Stimulated activated CD8-positive, alpha-beta memory T cell treated with anti-CD3 and anti-CD28 coated beads, Interleukin-7, amount 100 ng/mL, for 48 hours (primary cell): ENCODE measurements around the gene S100A4.
"Not testable (repeated sequence)": the region's sequence is repeated elsewhere in the genome, so short reads cannot be mapped to it uniquely, and the experiment has no call there.

Experiments
- DNase-seq, 2 donors: peaks; one replicate each; pipeline ENCODE4 v3.0.0-alpha.2; 2020; ENCODE audit warnings: low read depth in 1 of 2; ENCODE audit errors: extremely low read depth in 1 of 2

S100A4 gene

DNA sequence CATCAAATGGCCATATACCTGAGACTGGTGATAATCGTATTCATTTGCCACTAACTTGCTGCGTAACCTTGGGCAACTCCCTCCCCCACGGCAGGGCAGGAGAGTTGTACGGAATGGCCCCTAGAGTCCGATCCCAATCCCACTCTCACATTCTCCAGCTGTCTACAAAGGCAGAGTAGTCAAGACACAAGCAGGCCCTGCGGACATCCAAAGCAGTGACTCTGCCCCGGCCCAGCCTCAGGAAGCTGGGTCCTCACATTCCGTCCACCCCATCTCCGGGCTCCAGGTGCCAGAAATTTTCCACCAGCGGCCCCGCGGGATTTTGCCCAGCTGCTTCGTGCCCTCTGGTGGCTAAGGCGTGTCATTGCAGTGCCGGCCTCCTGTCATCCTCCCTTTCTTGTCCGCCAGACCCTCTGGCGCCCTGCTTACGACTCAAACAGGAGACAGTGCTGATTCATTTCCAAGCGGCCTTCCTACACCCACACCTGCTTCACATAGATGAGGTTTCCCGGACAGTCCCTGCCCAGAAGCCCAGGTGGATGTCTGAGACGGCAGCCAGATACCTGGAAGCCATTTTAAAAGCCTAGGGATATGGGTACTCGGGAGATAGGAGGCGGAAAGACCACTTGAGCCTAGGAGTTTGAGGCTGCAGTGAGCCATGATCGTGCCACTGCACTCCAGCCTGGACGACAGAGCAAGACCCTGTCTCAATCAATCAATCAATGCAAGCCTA lies 22.9 kb upstream of the S100A4 start:
- peak; percentile 66 to 82 for DNase-seq

DNA sequence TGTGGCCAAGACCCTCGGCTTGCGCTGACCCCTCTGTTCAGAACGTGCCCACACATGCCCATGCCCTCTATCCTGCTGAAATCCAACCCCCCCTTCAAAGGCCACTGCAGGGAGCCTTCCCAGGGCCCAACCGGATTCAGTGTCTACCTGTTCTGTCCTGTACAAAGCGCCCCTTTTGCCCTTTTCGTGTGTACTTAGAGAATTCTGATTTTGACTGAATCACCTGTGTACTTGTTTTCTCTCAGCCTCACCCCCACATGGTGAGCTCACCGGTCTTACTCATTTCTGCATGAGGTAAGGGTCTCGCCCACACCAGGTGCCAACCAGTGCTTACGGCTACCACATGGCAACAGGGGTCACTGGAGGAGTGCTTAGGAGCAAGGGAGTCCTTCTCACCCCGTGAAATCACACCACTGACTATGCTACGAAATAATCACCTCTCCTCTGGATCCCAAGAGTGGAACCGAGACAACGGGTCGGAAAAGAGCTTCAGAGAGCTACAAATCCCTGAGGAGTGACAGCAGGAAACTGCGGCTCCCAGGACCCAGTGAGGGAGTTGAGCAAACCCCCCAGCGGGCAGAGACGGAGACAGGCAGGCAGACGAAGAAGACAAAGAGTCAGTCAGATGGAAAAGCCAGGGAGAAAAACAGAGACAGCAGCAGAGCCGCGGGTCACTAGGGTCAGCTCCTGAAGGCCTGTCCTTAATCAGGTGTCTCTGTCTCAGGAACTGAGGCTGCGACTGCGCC lies 22.2 kb upstream of the S100A4 start:
- peak in 1 of 2 donors; percentile 78 for DNase-seq

GRCh38 chr1:153566414-153567371 lies 21.1 kb upstream of the S100A4 start:
- DNase-seq: peak; percentile 79 to 92

- DNase-seq: peak in 1 of 2 donors; percentile 68
Observed at GRCh38 chr1:153565529-153566374, 20.1 kb upstream of the S100A4 start, which contains the start of gene S100A2. S100A2 (minus strand) TSS chr1:153565844; CDS start chr1:153563877, 1,967 bp downstream.

DNA sequence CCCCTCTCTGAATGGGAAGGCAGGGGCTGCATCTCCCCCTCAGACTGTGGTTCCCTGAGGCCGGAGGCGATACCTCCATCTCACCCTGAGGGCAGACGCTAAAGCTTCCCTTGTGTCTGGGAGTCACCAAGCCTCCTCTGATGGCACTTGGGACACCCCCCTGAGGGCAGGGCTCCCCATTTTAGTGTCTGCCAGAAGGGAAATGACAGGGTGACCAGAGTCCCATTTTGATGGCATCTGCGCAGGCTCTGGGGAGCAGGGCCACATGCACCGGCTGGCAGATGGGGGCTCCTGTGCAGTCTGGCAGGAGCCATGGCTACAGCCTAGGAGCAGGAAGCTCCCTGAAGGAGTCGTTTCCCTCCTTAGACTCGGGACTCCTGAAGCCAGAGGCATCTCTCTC lies 18.4 kb upstream of the S100A4 start:
- DNase-seq: no peak

DNA sequence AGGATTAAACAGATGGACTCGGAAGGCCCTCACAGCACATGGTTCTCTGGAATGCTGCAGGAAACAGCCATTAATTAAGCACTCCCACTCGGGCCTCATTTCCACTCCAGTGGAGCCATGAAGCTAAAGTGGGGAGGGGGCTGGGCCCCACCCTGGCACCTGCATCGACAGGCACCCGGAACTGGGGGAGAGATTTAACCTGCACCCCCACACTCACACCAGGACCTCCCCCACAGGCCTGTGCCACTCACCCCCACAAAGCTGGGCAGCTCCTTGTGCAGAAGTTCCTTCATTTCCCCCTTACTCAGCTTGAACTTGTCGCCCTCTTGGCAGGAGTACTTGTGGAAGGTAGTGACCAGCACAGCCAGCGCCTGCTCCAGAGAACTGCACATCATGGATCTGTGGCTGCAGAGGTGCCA lies 17.9 kb upstream of the S100A4 start:
- no peak for DNase-seq

DNA sequence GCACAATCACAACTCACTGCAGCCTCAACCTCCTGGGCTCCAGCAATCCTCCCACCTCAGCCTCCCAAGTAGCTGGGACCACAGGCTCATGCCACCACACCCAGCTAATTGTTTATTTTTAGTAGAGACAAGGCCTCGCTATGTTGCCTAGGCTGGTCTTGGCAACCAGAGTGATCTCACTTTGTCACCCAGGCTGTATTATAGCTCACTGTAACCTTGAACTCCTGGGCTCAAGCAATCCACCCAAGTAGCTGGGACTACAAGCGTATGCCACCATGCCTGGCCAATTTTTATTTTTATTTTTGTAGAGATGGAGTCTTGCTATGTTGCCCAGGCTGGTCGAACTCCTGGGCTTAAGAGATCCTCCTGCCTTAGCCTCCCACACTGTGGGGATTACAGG lies 16.4 kb upstream of the S100A4 start:
- DNase-seq: not testable (repeated sequence)

GRCh38 chr1:153561466-153561985 lies 15.9 kb upstream of the S100A4 start:
- DNase-seq: no peak

DNA sequence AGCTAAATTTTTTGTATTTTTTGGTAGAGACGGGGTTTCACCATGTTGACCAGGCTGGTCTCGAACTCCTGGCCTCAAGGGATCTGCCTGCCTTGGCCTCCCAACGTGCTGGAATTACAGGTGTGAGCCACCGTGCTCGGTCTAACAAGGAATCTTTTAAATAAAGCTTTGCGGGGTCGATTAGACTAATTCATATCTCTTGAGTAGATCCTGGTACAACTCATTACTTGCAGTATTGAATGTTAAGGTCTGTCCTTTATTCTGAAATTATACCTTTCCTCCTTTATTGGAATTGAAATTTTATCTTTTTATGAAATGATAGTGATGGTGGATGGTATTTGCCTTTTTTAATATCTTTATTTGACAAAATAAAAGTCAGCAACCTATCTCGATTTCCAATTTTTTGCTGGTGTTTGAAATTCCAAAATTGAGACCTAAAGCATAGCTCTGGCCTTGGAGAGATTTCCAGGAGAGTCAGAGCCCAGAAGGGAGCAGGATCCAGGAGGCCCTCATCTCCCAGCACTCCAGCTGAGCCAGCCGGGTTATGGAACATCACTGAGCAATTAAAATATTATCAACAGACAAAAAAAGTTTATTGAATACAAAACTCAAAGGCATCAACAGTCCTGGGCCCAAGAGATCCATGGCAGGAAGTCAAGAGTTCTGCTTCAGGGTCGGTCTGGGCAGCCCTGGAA lies 15.3 kb upstream of the S100A4 start:
- DNase-seq: no peak

GRCh38 chr1:153560241-153560640 lies 14.6 kb upstream of the S100A4 start:
- DNase-seq: no peak

GRCh38 chr1:153557877-153558276 lies 12.3 kb upstream of the S100A4 start:
- DNase-seq: no peak

GRCh38 chr1:153556348-153556747 lies 10.7 kb upstream of the S100A4 start:
- no peak for DNase-seq

DNA sequence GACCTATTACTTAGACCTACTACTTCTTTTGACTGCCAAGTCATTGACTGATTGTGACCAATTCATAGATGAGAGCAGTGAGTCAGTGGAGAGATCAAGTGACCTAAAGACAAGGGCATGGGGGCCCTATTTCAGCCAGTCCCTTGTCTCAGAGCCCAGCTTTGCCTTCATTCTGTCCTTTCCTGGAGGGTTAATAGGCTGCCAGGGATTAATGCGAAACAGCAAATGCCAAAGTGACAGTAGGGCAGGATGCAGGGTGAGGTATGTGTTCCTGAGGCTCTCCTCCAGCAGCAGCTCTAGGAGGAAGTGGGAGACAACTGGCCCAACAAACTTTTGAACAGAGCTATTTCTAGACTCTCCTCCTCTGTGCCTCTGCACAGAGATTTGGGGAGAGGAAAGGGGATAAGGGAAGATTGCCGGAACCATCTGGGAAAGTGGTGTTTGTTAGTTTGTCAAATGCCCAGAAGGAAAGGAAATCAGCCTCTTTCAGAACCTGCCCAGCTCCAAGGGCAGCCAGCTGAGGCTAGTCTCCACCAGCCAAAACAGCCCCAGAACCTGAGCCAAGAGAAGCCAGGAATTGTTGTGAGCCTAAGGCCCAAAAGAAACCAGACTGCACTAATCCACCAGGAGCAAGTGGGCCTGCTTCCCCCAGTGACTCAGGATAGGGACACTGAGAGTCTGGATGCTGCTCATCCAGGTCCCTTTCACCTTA lies 8.4 kb upstream of the S100A4 start:
- no peak for DNase-seq

DNA sequence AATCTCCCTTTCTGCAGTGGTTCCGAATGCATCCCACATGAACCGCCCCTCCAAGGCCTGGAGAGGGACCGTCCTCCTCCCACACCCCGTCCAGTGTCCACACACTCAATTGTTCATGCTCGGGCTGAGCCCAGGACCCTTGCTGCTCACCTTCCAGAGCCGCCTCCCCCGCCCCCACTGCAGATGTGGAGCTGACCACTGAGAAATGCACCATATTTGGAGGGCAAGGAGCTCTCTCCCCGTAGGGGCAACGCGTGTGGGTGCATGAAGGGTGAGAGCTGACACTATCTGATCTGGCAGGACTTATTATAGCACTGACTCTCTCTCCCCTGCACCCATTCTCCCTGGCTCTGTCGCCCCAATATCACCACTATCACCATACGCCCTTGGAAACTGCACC lies 7.5 kb upstream of the S100A4 start:
- no peak for DNase-seq

DNA sequence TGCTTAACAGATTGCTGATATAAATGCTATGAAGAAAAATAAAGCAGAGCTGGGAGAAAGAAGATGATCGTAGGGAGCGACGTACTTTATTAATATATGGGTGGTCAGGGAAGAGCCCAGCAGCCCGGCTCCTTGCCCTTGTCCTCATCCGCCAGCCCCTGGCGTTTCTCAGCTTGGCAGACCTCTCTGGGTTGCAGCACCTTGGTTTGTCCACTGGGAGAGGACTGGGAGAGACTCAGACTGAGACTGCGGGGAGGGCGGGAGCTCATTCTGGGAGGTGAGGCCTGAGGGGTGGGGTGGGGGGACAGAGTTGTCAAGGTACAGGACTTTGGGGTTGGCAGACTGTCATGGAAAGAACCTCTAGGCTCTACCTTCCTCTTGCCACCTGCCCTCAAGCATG lies 6.7 kb upstream of the S100A4 start:
- no peak for DNase-seq

DNA sequence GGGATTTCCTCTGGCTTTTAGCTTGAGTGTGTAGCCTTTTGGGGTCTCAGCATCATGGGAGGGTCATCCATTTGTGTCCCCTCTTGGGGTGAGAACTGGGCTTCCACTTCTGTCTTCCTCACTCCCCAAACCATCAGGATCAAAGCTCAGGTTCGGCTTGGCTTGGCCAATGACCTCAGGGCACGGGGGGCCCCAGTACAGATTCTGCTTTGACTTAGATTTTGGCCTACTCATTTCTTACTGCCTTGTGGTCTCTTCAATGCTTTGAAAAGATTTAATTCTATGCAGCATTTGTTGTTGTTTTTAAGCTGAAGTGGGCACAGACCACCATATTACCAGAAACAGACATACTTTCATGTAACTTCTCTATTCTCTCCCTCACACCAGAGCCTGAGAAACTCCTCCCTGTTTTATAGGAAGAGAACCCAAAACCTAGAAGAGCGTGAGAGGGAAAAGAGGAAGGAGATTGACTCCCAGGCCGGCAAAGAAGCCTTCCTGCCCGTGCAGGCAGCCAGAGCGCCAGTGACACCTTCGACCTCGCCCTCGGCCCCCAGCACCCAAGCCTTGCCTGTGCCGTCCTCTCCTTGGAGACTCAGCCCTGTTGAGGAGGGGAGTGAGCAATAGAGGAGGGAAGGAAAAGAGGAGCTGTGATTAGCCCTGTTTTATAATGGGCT lies 5.4 kb upstream of the S100A4 start:
- DNase-seq: no peak

GRCh38 chr1:153550398-153550758 lies 4.8 kb upstream of the S100A4 start:
- no peak for DNase-seq

GRCh38 chr1:153549741-153550397 lies 4.3 kb upstream of the S100A4 start:
- no peak for DNase-seq
